HUDEP-2 (cell line): ENCODE data around the gene ARHGEF7.
"Not testable (repeated sequence)": the region's sequence is repeated elsewhere in the genome, so short reads cannot be mapped to it uniquely, and the experiment has no call there.

Experiments
- DNase-seq, 76 experiments: peaks; one replicate each; lab custom pipeline; 2025; ENCODE audit not compliant: unreplicated experiment in 76 of 76; lab: John Stamatoyannopoulos, UW

The ARHGEF7 gene

DNA sequence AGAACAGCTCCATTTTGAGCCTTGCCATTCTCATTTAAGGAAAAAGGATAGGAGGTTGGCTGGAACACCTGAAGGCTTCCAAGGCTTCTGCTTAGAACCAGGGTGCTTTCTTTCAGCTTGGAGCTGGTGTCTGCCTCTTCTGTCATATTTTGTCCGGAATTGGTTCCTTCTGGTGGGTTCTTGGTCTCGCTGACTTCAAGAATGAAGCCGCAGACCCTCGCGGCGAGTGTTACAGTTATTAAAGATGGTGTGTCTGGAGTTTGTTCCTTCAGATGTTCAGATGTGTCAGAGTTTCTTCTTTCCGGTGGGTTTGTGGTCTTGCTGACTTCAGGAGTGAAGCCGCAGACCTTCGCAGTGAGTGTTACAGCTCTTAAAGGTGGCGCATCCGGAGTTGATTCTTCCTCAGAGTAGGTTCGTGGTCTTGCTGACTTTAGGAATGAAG is 74.0 kb downstream of the ARHGEF7 start:
- DNase-seq = not testable (repeated sequence)

GRCh38 chr13:111189516-111189915 is 74.4 kb downstream of the ARHGEF7 start:
- not testable (repeated sequence) for DNase-seq

GRCh38 chr13:111193223-111193622 is 78.1 kb downstream of the ARHGEF7 start:
- not testable (repeated sequence) for DNase-seq

DNA sequence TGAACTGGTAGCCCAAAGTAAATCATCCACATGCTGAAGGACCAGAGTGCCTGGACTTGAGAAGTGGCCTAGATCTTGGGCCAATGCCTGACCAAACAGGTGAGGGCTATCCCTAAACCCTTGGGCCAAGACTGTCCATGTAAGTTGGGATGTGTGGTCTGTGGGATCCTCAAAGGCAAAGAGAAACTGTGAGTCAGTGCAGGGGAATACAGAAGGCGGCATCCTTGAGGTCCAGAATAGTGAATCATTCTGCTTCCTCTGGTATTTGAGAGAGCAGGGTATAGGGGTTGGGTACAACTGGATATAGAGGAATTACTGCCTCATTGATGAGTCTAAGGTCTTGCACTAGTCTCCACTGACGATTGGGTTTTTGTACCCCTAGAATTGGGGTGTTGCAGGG is 79.5 kb downstream of the ARHGEF7 start:
- not testable (repeated sequence) for DNase-seq

- DNase-seq = not testable (repeated sequence)
Observed at GRCh38 chr13:111198732-111199378, 83.7 kb downstream of the ARHGEF7 start.

DNA sequence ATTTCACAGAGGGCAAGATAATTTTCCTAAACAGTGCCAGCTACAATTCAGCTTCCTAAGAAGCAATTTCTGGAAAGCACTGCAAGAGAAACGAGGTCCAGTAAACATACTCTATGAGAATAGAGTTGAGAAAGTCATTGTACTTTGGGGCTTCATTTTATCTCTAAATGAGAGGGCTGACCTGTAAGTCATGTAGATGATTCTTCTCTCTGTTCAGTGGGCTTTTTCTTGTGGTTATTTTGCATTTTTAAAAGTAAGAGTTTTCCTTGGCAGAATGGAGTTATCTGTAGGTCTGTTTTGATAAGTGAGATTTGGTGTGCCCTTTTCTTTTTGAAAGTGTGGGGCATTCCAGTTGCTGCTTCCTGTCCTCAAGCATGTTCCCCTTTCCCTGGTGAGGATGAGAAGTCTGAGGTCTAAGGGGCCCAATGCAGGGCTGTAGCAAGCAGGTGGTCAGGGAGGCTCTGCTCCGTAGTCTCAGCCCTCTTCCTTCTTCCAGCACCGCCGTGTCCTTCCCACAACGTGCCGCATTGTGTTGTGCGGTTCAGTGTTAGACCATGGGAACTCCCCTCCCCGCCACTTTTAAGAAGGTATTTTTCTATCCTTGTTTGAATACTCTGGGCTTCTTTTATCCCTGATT is 86.3 kb downstream of the ARHGEF7 start:
- DNase-seq = no peak

GRCh38 chr13:111202156-111202621 is 87.1 kb downstream of the ARHGEF7 start:
- no peak for DNase-seq

DNA sequence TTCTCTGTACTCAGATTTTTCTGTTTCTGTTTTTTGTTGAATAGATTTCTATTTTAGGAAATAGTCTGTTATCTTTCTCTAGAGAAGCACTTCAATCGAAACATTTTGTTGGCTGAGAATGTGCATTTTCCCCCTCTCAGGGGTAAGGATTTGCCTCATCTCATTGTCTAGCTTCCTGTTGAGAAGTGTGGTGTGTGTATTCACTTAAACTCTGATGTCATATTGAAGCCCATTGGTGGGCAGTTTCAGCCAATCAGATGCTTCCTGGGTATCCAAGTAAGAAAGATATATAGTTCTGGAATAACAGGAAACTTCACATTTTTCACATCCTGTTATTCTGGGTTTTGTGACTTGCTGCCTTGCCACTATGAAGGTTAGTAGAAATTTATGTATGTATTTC is 87.6 kb downstream of the ARHGEF7 start:
- DNase-seq = no peak

- DNase-seq = no peak
Observed at GRCh38 chr13:111203736-111204389, 88.8 kb downstream of the ARHGEF7 start.

DNA sequence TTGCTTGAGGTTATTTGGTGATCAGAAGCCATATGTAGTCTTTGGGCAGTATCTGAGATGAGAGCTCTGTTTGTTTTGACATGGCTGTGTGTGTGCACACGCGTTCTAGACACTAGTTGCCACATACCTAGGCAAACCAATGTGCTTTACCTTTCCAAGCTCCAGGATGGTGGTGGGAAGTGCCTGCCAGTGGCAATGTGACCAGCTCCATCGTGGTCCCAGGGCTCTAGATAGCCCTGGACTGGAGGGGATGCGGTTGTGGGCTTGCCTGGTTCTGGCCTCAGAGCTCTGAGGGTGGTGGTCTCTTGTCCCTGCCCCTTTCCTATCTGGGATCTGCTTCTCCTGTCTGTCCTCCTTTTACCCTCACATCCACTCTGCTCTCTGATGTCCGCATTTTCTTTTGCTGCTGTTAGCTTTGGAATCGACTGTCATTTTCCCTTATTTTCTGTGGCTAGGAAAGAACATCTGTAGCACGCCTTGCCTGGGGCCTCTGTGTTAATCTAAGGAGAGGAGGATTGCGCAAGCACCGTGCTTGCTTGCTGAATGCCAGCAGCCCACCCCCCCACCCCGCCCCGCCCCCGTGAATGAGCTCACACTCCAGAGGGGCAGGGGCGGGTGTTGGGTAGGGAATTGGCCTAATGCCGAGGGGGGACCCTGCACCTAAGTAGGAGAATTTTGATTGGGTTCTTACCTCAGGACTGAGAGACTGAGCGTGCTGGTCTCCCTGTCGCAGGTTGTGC is 89.5 kb downstream of the ARHGEF7 start:
- DNase-seq = no peak

DNA sequence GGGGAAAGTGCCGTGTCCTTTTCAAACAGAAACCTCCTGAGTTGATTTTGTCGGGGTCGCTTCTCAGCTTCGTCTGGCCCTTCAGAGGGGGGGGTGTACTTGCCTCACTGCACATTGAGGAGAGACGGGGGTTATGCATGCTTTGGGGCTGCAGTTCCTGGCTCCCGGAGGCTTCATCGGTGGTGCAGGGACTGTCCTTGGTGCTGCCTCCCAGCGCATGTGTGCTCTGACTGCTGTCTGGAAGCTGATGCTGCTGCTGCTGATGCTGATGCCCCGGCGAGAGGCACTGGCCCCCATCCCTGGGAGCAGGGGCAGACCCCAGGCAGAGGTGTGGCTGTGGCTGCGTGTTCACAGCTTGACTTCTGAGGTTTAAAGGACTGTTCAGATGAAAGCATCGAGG is 91.0 kb downstream of the ARHGEF7 start:
- DNase-seq = no peak

- DNase-seq = no peak
Observed at GRCh38 chr13:111209613-111210012, 94.5 kb downstream of the ARHGEF7 start.

GRCh38 chr13:111210091-111210490 is 95.0 kb downstream of the ARHGEF7 start:
- no peak for DNase-seq

DNA sequence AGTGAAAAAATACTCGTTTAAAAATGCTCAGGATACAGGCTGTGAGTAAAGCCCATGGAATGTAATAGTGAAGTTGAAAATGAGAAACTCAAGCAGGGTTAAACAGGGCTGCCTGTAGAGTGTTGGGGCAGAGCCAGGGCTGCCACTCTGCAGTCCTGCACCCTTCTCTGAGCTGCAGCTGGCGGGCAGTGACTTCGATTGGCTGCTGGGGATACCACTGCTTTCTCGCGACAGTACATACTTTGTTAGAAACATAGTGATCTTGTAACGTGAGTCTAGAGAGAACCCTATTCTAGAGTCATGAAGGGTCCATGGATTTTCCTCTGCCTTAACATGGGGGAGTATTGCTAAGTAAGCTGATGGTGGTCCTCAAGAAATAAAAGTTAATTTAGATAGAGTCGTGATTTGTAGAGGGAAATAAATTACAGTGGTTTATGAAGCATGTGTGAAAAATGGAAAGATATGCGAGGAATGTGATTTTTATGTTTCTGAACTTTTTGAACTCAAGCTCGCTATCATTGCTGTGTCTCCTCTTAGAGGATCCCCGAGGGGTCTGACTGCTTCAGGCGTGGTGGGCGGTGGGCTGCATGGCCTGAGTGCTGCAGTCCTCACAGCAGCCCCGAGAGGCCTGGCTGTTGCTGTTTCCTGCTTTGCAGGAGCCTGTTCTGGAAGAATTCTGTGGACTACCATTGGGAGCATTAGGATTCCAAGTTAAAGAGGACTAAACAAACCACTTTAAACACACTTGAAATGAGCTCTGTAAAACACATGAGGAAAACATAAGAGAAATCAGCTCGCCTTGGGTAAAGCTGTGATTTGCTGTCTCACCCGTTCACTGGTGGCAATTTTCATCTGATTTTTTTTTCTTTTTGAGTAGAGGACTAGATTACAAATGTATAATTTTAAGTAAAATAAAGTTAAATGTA is 95.7 kb downstream of the ARHGEF7 start:
- DNase-seq = no peak

- no peak for DNase-seq
Observed at GRCh38 chr13:111211789-111212516, 96.8 kb downstream of the ARHGEF7 start.

DNA sequence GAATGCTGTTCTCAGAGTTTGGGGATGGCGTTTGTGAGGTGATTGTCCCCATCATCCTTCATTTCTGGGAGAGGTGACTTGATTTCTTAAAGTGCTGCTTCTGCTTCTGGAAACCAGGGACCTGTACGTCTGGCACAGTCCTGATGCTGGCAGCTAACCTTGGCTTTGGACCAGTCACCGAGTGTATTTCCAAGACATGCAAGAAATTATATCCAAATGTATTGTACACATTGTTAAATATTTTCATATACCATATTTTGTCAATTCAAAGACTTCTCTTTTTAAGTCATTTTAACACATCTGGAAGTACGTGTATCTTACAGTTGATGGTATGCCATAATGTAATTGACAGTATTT is 97.4 kb downstream of the ARHGEF7 start:
- no peak for DNase-seq

DNA sequence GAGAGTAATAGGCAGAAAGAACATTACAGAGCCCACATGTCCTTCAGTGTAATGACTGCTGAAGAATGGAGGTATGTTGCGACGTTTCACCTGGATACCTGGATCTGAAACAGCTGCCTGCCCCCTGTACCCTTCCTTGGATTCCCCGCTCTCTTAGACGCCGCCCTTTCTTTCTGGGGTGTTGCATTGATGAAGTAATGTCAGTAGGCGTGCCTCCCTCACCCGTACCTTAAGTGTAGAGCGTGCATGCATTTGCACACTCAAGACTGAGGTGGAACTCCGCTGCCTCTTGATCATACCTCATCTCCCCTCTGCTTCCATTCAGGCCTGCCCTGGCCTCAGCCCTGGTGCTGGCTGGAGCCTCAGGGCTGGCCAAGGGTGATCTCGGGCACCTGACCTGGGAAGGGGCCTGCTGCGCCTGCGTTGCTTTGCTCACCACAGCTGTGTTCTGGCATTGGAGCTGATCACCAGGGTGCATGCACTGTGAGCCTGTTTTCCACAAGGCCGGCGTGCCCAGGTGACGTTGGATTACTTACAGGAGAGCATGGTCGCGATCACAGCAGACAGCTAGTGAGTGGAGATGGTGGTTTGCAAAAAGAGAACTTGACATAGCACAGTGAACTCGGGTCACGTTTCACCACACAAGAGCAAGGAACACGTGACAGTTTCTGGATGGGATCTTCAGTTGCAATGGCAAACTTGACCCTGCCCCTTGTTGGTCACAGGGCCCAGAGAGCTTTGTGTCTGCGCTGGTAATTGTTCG is 99.0 kb downstream of the ARHGEF7 start:
- DNase-seq = peak in 1 of 76 experiments; percentile 3

DNA sequence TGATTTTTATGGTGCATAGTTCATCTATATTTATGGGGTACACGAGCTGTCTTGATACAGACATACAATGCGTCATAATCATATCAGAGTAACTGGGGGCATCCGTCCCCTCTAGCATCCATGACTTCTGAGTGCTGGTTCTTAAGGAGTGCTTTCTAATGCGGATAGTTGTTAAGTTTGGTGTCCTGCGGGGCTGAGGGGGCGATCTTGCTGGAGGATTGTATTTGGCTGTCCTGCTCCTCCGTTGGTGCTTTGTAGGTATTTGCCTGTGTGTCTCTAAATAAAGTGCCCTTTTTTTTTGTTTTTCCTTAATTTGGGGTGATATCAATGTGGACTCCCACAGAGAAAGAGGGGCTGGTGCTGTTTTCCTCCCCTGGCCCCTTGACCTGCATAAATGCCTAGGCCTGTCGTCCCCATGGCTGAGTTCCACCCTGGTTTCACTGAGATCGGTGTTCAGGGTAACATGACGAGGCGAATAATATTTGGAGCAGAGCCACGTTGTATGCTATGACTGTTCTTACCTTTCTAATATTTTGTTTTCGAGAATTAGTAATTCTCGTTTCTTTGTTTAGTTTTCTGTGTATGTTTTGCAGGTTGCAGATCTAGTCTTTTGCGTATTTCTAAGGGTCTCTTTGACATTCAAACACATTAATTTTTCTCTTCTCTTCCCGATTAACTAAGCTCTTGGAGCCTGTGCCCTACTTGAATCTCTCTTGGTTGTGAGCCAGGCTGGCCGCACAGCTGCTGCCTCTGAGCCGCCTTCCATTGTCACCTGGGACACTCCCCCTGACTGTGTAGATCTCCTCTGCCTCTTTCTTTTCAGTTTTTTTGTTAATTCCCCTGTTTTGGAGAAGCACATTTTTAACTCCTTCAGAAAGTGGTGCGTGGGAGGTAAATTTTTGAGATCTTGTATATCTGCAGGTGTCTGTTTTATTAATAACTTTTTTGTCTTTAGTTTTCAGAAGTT is 100.3 kb downstream of the ARHGEF7 start:
- DNase-seq = no peak
